ENCODE data around the gene GDPD5. TPM values are rescaled to one million over a fixed set of nuclear protein-coding genes. Genes with fewer than 3 reads are reported as not detected.
A peak's percentile ranks its signal among the peaks of the same experiment; 100 is the strongest.

GDPD5 gene
- total RNA-seq, 1 donor from 2014 or later, result 15.8 TPM

GRCh38 chr11:75568616-75569219 lies 43.0 kb upstream of the GDPD5 start:
- H3K36me3 ChIP-seq, result peaks cover 92% of the 10 kb centered on the region
- H3K9me3 ChIP-seq, result no peaks in the 10 kb centered on the region
- peaks cover 79% of the 10 kb centered on the region for H3K4me1 ChIP-seq
- H3K4me3 ChIP-seq, result no peak overlapping the region
- no peak overlapping the region for H3K27ac ChIP-seq
- intact Hi-C loops (cut with DNase I), result no loop called here
- no peak for TF ChIP-seq CTCF (IDR thresholded peaks at IDR 0.05)
- ATAC-seq (no peak), DNase-seq (no peak)
- no peaks in the 10 kb centered on the region for H3K27me3 ChIP-seq (ENCODE audit: low read depth)

GRCh38 chr11:75567971-75568370 lies 42.2 kb upstream of the GDPD5 start:
- TF ChIP-seq CTCF (IDR thresholded peaks at IDR 0.05), result no peak
- Histone ChIP-seq H3K4me3 (no peak overlapping the region), H3K4me1 (peaks cover 85% of the 10 kb centered on the region), H3K36me3 (peaks cover 88% of the 10 kb centered on the region), H3K27me3 (ENCODE audit: low read depth) (no peaks in the 10 kb centered on the region), H3K9me3 (no peaks in the 10 kb centered on the region), H3K27ac (no peak overlapping the region)
- ATAC-seq (no peak), DNase-seq (no peak)
- intact Hi-C loops (cut with DNase I), result no loop called here

- Histone ChIP-seq H3K4me1 (peaks cover 79% of the 10 kb centered on the region), H3K4me3 (no peak overlapping the region), H3K9me3 (no peaks in the 10 kb centered on the region), H3K27ac (no peak overlapping the region), H3K27me3 (ENCODE audit: low read depth) (no peaks in the 10 kb centered on the region), H3K36me3 (peaks cover 76% of the 10 kb centered on the region)
- DNase-seq (no peak), ATAC-seq (no peak)
- no peak for TF ChIP-seq CTCF (IDR thresholded peaks at IDR 0.05)
- intact Hi-C loops (cut with DNase I), result no loop called here
Observed at GRCh38 chr11:75566763-75567279, 41.1 kb upstream of the GDPD5 start.

GRCh38 chr11:75565916-75566762 lies 40.4 kb upstream of the GDPD5 start:
- ATAC-seq (no peak), DNase-seq (no peak)
- intact Hi-C loops (cut with DNase I), result no loop called here
- Histone ChIP-seq H3K36me3 (peaks cover 70% of the 10 kb centered on the region), H3K4me1 (peaks cover 78% of the 10 kb centered on the region), H3K9me3 (no peaks in the 10 kb centered on the region), H3K27ac (peak overlapping the region; percentile 96), H3K4me3 (peak overlapping the region; percentile 80), H3K27me3 (ENCODE audit: low read depth) (no peaks in the 10 kb centered on the region)
- no peak for TF ChIP-seq CTCF (IDR thresholded peaks at IDR 0.05)

GRCh38 chr11:75565221-75565814 lies 39.6 kb upstream of the GDPD5 start:
- H3K27ac ChIP-seq, result peak overlapping the region; percentile 96
- DNase-seq (no peak), ATAC-seq (no peak)
- intact Hi-C loops (cut with DNase I), result no loop called here
- H3K36me3 ChIP-seq, result peaks cover 61% of the 10 kb centered on the region
- peak overlapping the region; percentile 80 for H3K4me3 ChIP-seq
- no peaks in the 10 kb centered on the region for H3K27me3 ChIP-seq (ENCODE audit: low read depth)
- no peak for TF ChIP-seq CTCF (IDR thresholded peaks at IDR 0.05)
- peaks cover 77% of the 10 kb centered on the region for H3K4me1 ChIP-seq
- no peaks in the 10 kb centered on the region for H3K9me3 ChIP-seq

All from lower lobe of right lung (tissue), 2 donors.